ENCODE measurements around the gene C10orf67. TPM values are rescaled to one million over a fixed set of nuclear protein-coding genes. Genes with fewer than 3 reads are reported as not detected.

C10orf67 gene
- polyA plus RNA-seq, 1 experiment = 0.15 TPM

GRCh38 chr10:23322082-23322481 lies 22.5 kb downstream of the C10orf67 start:
- Histone ChIP-seq H3K36me3 (ENCODE audit: control insufficient read depth, insufficient read depth, low read length) (no peaks in the 10 kb centered on the region), H3K27me3 (ENCODE audit: control insufficient read depth, insufficient read depth, low read length) (no peaks in the 10 kb centered on the region; the same call in none of the 2 replicates), H3K4me3 (ENCODE audit: low read depth, low read length) (no peak overlapping the region)
- CTCF ChIA-PET = no interaction called here
- no peak for TF ChIP-seq CTCF (IDR thresholded peaks at IDR 0.05; ENCODE audit: insufficient read depth, low read depth, low read length)
- POLR2A ChIA-PET = no interaction called here
- no peak for DNase-seq (ENCODE audit: low read depth)

- Histone ChIP-seq H3K4me3 (ENCODE audit: low read depth, low read length) (no peak overlapping the region), H3K27me3 (ENCODE audit: control insufficient read depth, insufficient read depth, low read length) (no peaks in the 10 kb centered on the region; the same call in none of the 2 replicates), H3K36me3 (ENCODE audit: control insufficient read depth, insufficient read depth, low read length) (no peaks in the 10 kb centered on the region)
- ChIA-PET POLR2A (no interaction called here), CTCF (no interaction called here)
- no peak for TF ChIP-seq CTCF (IDR thresholded peaks at IDR 0.05; ENCODE audit: insufficient read depth, low read depth, low read length)
- DNase-seq (ENCODE audit: low read depth) = no peak
These were observed 24.8 kb downstream of the C10orf67 start for GRCh38 chr10:23319835-23320234.

DNA sequence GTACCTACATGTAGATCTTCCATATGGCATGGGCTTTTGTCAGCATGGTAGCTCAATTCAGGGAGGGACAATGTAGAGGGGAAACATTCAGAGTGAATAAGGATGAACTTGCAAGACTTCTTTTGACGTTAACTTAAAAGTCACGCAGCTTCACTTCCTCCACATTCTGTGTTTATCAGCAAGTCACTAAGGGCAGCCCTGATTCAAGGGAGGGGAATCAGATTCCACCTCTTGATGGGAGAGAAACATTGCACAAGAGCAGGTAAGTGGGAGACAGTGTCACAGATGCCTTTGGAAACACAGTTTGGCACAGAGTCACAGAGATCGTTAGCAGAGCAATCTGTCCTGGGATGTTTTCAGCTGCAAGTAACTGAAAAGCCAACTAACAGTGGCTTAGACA lies 26.2 kb downstream of the C10orf67 start:
- Histone ChIP-seq H3K36me3 (ENCODE audit: control insufficient read depth, insufficient read depth, low read length) (no peaks in the 10 kb centered on the region), H3K27me3 (ENCODE audit: control insufficient read depth, insufficient read depth, low read length) (no peaks in the 10 kb centered on the region), H3K4me3 (ENCODE audit: low read depth, low read length) (no peak overlapping the region)
- ChIA-PET CTCF (interaction anchor here (0.7 to 0.9 kb wide), 2 partner anchors 9 to 81 kb away, joined by 3 to 4 read pairs; no protein-coding TSS in a partner anchor), POLR2A (no interaction called here)
- no peak for DNase-seq (ENCODE audit: low read depth)
- TF ChIP-seq CTCF (IDR thresholded peaks at IDR 0.05; ENCODE audit: insufficient read depth, low read depth, low read length) = no peak

DNA sequence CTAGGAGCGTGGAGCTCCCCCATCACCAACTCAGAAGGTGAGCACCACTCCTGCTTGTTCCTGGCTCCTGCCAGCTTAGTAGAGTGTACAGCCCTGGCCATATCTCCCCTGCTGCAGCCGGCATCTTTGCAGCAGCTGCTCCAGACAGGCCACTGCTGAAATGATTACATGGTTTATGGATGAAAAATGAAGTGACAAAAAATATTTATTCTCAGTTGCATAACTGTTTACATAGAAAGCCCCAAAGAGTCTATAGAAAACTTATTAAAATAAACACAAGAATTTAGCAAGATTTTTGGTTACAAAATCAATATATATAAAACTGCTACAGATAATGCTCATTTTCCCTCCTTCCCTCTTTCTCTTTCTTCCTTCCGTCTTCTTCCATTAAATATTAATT lies 27.2 kb downstream of the C10orf67 start:
- POLR2A ChIA-PET = no interaction called here
- no peak for DNase-seq (ENCODE audit: low read depth)

GRCh38 chr10:23316406-23316805 lies 28.2 kb downstream of the C10orf67 start:
- Histone ChIP-seq H3K27me3 (ENCODE audit: control insufficient read depth, insufficient read depth, low read length) (no peaks in the 10 kb centered on the region), H3K4me3 (ENCODE audit: low read depth, low read length) (no peak overlapping the region), H3K36me3 (ENCODE audit: control insufficient read depth, insufficient read depth, low read length) (no peaks in the 10 kb centered on the region)
- POLR2A ChIA-PET = no interaction called here
- no peak for TF ChIP-seq CTCF (IDR thresholded peaks at IDR 0.05; ENCODE audit: insufficient read depth, low read depth, low read length)
- DNase-seq (ENCODE audit: low read depth) = no peak
- CTCF ChIA-PET = interaction anchor here (0.5 to 3.3 kb wide), 8 partner anchors 10 to 212 kb away, joined by 3 to 51 read pairs (median 4); no protein-coding TSS in a partner anchor

More for the DNA sequence above, 27.2 kb downstream of the C10orf67 start:
- H3K27me3 ChIP-seq (ENCODE audit: control insufficient read depth, insufficient read depth, low read length) = no peaks in the 10 kb centered on the region
- CTCF ChIA-PET = interaction anchor here (0.6 to 3.3 kb wide), 4 partner anchors 24 to 211 kb away, joined by 3 to 51 read pairs (median 4); no protein-coding TSS in a partner anchor
- H3K4me3 ChIP-seq (ENCODE audit: low read depth, low read length) = no peak overlapping the region
- no peak for TF ChIP-seq CTCF (IDR thresholded peaks at IDR 0.05; ENCODE audit: insufficient read depth, low read depth, low read length)
- H3K36me3 ChIP-seq (ENCODE audit: control insufficient read depth, insufficient read depth, low read length) = no peaks in the 10 kb centered on the region
